ENCODE results near the gene RNF168.
A peak's percentile ranks its signal among the peaks of the same experiment; 100 is the strongest.
"Not testable (repeated sequence)": the region's sequence is repeated elsewhere in the genome, so short reads cannot be mapped to it uniquely, and the experiment has no call there.

Gene RNF168

GRCh38 chr3:196503196-196504076, at the start of gene RNF168:
TSS of gene RNF168 (minus strand) at chr3:196503768. CDS start at chr3:196503173, 595 bp downstream.
- DNase-seq: peak; percentile 95

- DNase-seq: no peak
These were observed 48.7 kb upstream of the RNF168 start for GRCh38 chr3:196552253-196552652.

GRCh38 chr3:196550172-196550571, 46.6 kb upstream of the RNF168 start:
- not testable (repeated sequence) for DNase-seq

- DNase-seq: not testable (repeated sequence)
These were observed 45.7 kb upstream of the RNF168 start for GRCh38 chr3:196549312-196549711.

- no peak for DNase-seq
These were observed 43.5 kb upstream of the RNF168 start for GRCh38 chr3:196547067-196547466.

GRCh38 chr3:196546537-196546936, 43.0 kb upstream of the RNF168 start:
- no peak for DNase-seq

GRCh38 chr3:196544491-196544992, 41.0 kb upstream of the RNF168 start:
- DNase-seq: no peak

- no peak for DNase-seq
These were observed 38.3 kb upstream of the RNF168 start for GRCh38 chr3:196541684-196542445.

- peak; percentile 67 for DNase-seq
These were observed 33.9 kb upstream of the RNF168 start for GRCh38 chr3:196537319-196537984.

- no peak for DNase-seq
These were observed 29.7 kb upstream of the RNF168 start for GRCh38 chr3:196533260-196533681.

GRCh38 chr3:196531418-196531817, 27.9 kb upstream of the RNF168 start:
- DNase-seq: no peak

- DNase-seq: peak; percentile 85
These were observed 25.2 kb upstream of the RNF168 start for GRCh38 chr3:196528639-196529233.

GRCh38 chr3:196525141-196525540, 21.6 kb upstream of the RNF168 start:
- DNase-seq: no peak

GRCh38 chr3:196524527-196524926, 21.0 kb upstream of the RNF168 start:
- DNase-seq: no peak

- no peak for DNase-seq
These were observed 20.3 kb upstream of the RNF168 start for GRCh38 chr3:196523841-196524240.

- not testable (repeated sequence) for DNase-seq
These were observed 17.7 kb upstream of the RNF168 start for GRCh38 chr3:196521291-196521690.

GRCh38 chr3:196519718-196520082, 16.1 kb upstream of the RNF168 start:
- no peak for DNase-seq

GRCh38 chr3:196518966-196519717, 15.6 kb upstream of the RNF168 start:
- peak; percentile 40 for DNase-seq

- DNase-seq: no peak
These were observed 14.4 kb upstream of the RNF168 start for GRCh38 chr3:196517919-196518318.

GRCh38 chr3:196517162-196517800, 13.7 kb upstream of the RNF168 start:
- DNase-seq: no peak

GRCh38 chr3:196514913-196515621, 11.5 kb upstream of the RNF168 start, which contains the start of gene SMCO1:
TSS of gene SMCO1 (minus strand) at chr3:196515346. CDS start at chr3:196515209, 137 bp downstream.
- DNase-seq: no peak
